Stomach (tissue), 9 donors: ENCODE results near the gene CHI3L1. TPM values are rescaled to one million over a fixed set of nuclear protein-coding genes. Genes with fewer than 3 reads are reported as not detected.
A peak's percentile ranks its signal among the peaks of the same experiment; 100 is the strongest.

Experiments
- DNase-seq, 2 donors: peaks; one replicate each; pipeline versions ENCODE4 v3.0.0 to v3.0.0-alpha.2; 2013 to 2019
- H3K27ac ChIP-seq, 5 donors: fragments of 200-600 bp in 4 of 5; sonication (generic) in 4 of 5; one replicate each; pipeline ENCODE4 v1.5.1; 2013 to 2019; ENCODE audit warnings: mild to moderate bottlenecking in 1 of 5, moderate library complexity in 1 of 5
- H3K27me3 ChIP-seq, 3 donors: fragments of 200-600 bp; sonication (generic); one replicate each; pipeline ENCODE4 v1.5.1; 2017 to 2019; ENCODE audit warnings: mixed run types in 1 of 3
- H3K36me3 ChIP-seq, 4 donors: fragments of 200-600 bp; sonication (generic); 1 replicate in 3 of 4; 2 replicates in 1 of 4; pipeline ENCODE4 v1.5.1; 2016 to 2019
- H3K4me1 ChIP-seq, 4 donors: fragments of 200-600 bp; sonication (generic); one replicate each; pipeline ENCODE4 v1.5.1; 2016 to 2019
- H3K4me3 ChIP-seq, 4 donors: fragments of 200-600 bp; sonication (generic) in 3 of 4; one replicate each; pipeline ENCODE4 v1.5.1; 2016 to 2019; ENCODE audit warnings: mild to moderate bottlenecking in 1 of 4
- H3K9me3 ChIP-seq, 4 donors: fragments of 200-600 bp; sonication (generic); one replicate each; pipeline ENCODE4 v1.5.1; 2016 to 2019
- EP300 ChIP-seq: sonication (generic); formaldehyde crosslinking; IDR thresholded peaks from one replicate; pipeline ENCODE4 v1.6.1; 2017; ENCODE audit warnings: antibody characterized with exemption
- POLR2A ChIP-seq, 4 donors: fragments of 450-650 bp; IDR thresholded peaks; one replicate each; pipeline ENCODE4 v1.6.1; 2016; ENCODE audit warnings: antibody characterized with exemption in 4 of 4, control low read depth in 2 of 4, mild to moderate bottlenecking in 1 of 4, moderate library complexity in 1 of 4
- POLR2AphosphoS5 ChIP-seq, 3 donors: sonication (generic); formaldehyde crosslinking; IDR thresholded peaks; one replicate each; pipeline ENCODE4 v1.6.1; 2016; ENCODE audit warnings: antibody characterized with exemption in 3 of 3
- WGBS, 5 donors: extraction: QIAGEN DNeasy Blood & Tissue Kit in 3 of 5; methylation state at CpG; one replicate each; pipeline versions ENCODE4 v1.1.5 to v1.1.7; 2013 to 2018; 5-methylcytosine and 5-hydroxymethylcytosine counted together
- intact Hi-C: fragments of 100-400 bp; cut with DNase I; formaldehyde crosslinking; loops from one replicate; pipeline ENCODE4 v1.15.1; 2023; ENCODE audit warnings: low total_unique reads
- polyA plus RNA-seq, 3 donors: library from polyadenylated mRNA; stranded (reverse); fragments of 200-250 nt; gene quantifications; one replicate each; pipeline ENCODE4 v1.2.3, GENCODE V29; 2013
- total RNA-seq, 5 donors: library from RNA; depleted of rRNA; stranded (reverse); fragments of >200 nt; gene quantifications; one replicate each; pipeline versions ENCODE4 v1.1.0 to v1.2.3, GENCODE V29; 2014 to 2016
- TF ChIP-seq, protein P1 (sequence below), 7 experiments: fragments of 450-650 bp in 4 of 7; fragments of 200-600 bp in 3 of 7; sonication (generic) in 3 of 7; IDR thresholded peaks; one replicate each; pipeline ENCODE4 v1.5.1; 2016 to 2019; ENCODE audit warnings: antibody characterized with exemption in 7 of 7, control low read depth in 2 of 7, mild to moderate bottlenecking in 1 of 7
- donor health status: healthy with polysubstance abuse.
- donor health status: Bipolar disorder and iron deficiency.
- donor health status: healthy.

The CHI3L1 gene
- total and polyA plus RNA-seq, 8 donors, result 1.1 to 28.1 (median 3.9) TPM; not detected in 3

GRCh38 chr1:203144661-203145060 lies 41.8 kb downstream of the CHI3L1 start:
- no peak overlapping the region for H3K27ac ChIP-seq
- no peak for TF ChIP-seq POLR2A (IDR thresholded peaks at IDR 0.05)
- TF ChIP-seq, protein P1, sequence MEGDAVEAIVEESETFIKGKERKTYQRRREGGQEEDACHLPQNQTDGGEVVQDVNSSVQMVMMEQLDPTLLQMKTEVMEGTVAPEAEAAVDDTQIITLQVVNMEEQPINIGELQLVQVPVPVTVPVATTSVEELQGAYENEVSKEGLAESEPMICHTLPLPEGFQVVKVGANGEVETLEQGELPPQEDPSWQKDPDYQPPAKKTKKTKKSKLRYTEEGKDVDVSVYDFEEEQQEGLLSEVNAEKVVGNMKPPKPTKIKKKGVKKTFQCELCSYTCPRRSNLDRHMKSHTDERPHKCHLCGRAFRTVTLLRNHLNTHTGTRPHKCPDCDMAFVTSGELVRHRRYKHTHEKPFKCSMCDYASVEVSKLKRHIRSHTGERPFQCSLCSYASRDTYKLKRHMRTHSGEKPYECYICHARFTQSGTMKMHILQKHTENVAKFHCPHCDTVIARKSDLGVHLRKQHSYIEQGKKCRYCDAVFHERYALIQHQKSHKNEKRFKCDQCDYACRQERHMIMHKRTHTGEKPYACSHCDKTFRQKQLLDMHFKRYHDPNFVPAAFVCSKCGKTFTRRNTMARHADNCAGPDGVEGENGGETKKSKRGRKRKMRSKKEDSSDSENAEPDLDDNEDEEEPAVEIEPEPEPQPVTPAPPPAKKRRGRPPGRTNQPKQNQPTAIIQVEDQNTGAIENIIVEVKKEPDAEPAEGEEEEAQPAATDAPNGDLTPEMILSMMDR (IDR thresholded peaks at IDR 0.05), result no peak
- TF ChIP-seq EP300, result no peak
- no peak for TF ChIP-seq POLR2AphosphoS5 (IDR thresholded peaks at IDR 0.05)
- intact Hi-C loops, result no loop called here
- H3K4me1 ChIP-seq, result no peaks in the 10 kb centered on the region
- H3K36me3 ChIP-seq, result no peaks in the 10 kb centered on the region
- no peak overlapping the region for H3K4me3 ChIP-seq
- no peaks in the 10 kb centered on the region for H3K27me3 ChIP-seq
- DNase-seq, result peak in 1 of 2 donors; percentile 53
- H3K9me3 ChIP-seq, result no peaks in the 10 kb centered on the region
- 44 to 60% (median 56%) methylated on average over 6 of the region's 6 CpGs for WGBS, 5 donors

- DNase-seq, result no peak
- WGBS, 5 donors, result 69 to 79% (median 75%) methylated on average over 11 of the region's 11 CpGs
- intact Hi-C loops, result no loop called here
- no peak overlapping the region for H3K4me3 ChIP-seq
- H3K4me1 ChIP-seq, result no peaks in the 10 kb centered on the region
- H3K27ac ChIP-seq, result no peak overlapping the region
- no peaks in the 10 kb centered on the region for H3K9me3 ChIP-seq
- no peaks in the 10 kb centered on the region for H3K27me3 ChIP-seq
- H3K36me3 ChIP-seq, result no peaks in the 10 kb centered on the region
- TF ChIP-seq EP300, result no peak
- no peak for TF ChIP-seq POLR2A (IDR thresholded peaks at IDR 0.05)
- TF ChIP-seq, protein P1 (IDR thresholded peaks at IDR 0.05), result no peak
- no peak for TF ChIP-seq POLR2AphosphoS5 (IDR thresholded peaks at IDR 0.05)
Observed at GRCh38 chr1:203143641-203144040, 42.9 kb downstream of the CHI3L1 start.

DNA sequence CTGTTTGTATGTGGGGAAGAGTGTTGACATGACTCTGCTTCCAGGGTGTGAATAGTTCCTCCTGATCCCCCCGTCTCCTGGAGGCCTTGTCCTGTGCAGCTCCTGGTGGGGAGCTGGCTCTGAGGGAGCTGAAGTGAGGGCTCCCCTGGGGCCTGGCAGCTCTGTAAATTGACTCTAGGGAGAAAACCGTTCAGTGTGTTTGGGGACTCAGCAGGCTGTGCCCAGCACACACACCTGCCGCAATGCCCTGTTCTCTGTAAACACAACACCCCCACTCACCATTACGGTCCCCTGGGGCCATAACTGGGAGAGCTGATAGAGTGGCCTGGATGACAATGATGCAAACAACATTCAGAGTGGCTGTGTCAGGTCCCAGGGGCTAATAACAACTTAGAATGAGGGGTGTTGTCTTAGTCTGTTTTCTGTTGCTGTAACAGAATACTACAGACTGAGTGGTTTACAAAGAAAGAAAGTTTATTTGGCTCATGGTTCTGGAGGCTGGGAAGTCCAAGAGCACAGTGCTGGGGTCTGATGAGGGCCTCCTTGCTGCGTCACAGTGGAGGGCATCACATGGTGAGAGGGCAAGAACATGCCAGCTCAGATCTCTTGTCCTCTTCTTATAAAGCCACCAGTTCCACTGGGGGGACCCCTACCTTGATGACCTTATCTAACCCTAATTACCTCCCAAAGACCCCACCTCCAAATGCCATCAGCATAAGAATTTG lies 43.7 kb downstream of the CHI3L1 start:
- no peaks in the 10 kb centered on the region for H3K27me3 ChIP-seq
- H3K9me3 ChIP-seq, result no peaks in the 10 kb centered on the region
- H3K4me1 ChIP-seq, result no peaks in the 10 kb centered on the region
- intact Hi-C loops, result no loop called here
- DNase-seq, result no peak
- TF ChIP-seq POLR2AphosphoS5 (IDR thresholded peaks at IDR 0.05) (no peak), POLR2A (IDR thresholded peaks at IDR 0.05) (no peak), EP300 (no peak)
- TF ChIP-seq, protein P1 (IDR thresholded peaks at IDR 0.05), result no peak
- no peaks in the 10 kb centered on the region for H3K36me3 ChIP-seq
- H3K27ac ChIP-seq, result no peak overlapping the region
- no peak overlapping the region for H3K4me3 ChIP-seq
- 77 to 88% (median 84%) methylated on average over 4 to 5 of the region's 5 CpGs for WGBS, 5 donors

- Histone ChIP-seq H3K9me3 (no peaks in the 10 kb centered on the region), H3K4me1 (no peaks in the 10 kb centered on the region), H3K27me3 (no peaks in the 10 kb centered on the region), H3K36me3 (no peaks in the 10 kb centered on the region), H3K27ac (no peak overlapping the region), H3K4me3 (no peak overlapping the region)
- TF ChIP-seq EP300, result no peak
- TF ChIP-seq POLR2A (IDR thresholded peaks at IDR 0.05), result no peak
- TF ChIP-seq, protein P1 (IDR thresholded peaks at IDR 0.05), result no peak
- no peak for TF ChIP-seq POLR2AphosphoS5 (IDR thresholded peaks at IDR 0.05)
- no peak for DNase-seq
- 86 to 92% (median 87%) methylated on average over 6 of the region's 6 CpGs for WGBS, 5 donors
- intact Hi-C loops, result no loop called here
Observed at GRCh38 chr1:203142124-203142523, 44.4 kb downstream of the CHI3L1 start.
